Prostate gland (tissue), 2 donors: Measurements from ENCODE around the gene CELF4. TPM values are rescaled to one million over a fixed set of nuclear protein-coding genes. Genes with fewer than 3 reads are reported as not detected.
A peak's percentile ranks its signal among the peaks of the same experiment; 100 is the strongest.

Experiments
- DNase-seq: peaks from one replicate; pipeline ENCODE4 v3.0.0-alpha.2; 2019; ENCODE audit warnings: low spot score
- H3K27ac ChIP-seq, 2 donors: fragments of 200-600 bp; sonication (generic); 2 replicates each; pipeline ENCODE4 v1.5.1; 2017 to 2019
- H3K27me3 ChIP-seq: fragments of 200-600 bp; sonication (generic); replicated peaks from 2 replicates; pipeline ENCODE4 v1.5.1; 2019; ENCODE audit not compliant: insufficient read depth
- H3K36me3 ChIP-seq, 2 donors: fragments of 200-600 bp; sonication (generic); 1 replicate in 1 of 2; 2 replicates in 1 of 2; pipeline versions ENCODE4 v1.5.1 to v1.8.1; 2017 to 2019
- H3K4me1 ChIP-seq: fragments of 200-600 bp; sonication (generic); replicated peaks from 2 replicates; pipeline ENCODE4 v1.5.1; 2019
- H3K4me3 ChIP-seq, 2 donors: fragments of 200-600 bp; sonication (generic); 2 replicates each; pipeline ENCODE4 v1.5.1; 2017 to 2019
- H3K9me3 ChIP-seq: fragments of 200-600 bp; sonication (generic); 2 replicates; pipeline ENCODE4 v1.5.1; 2017
- CTCF ChIP-seq, 4 experiments: fragments of 200-600 bp in 2 of 4; fragments of 450-650 bp in 2 of 4; sonication (generic) in 2 of 4; IDR thresholded peaks; 1 replicate in 3 of 4; 2 replicates in 1 of 4; pipeline ENCODE4 v1.5.1; 2016 to 2019; ENCODE audit warnings: antibody characterized with exemption in 4 of 4, mild to moderate bottlenecking in 2 of 4, moderate library complexity in 2 of 4
- POLR2A ChIP-seq: fragments of 450-650 bp; IDR thresholded peaks from one replicate; pipeline ENCODE4 v1.6.1; 2016; ENCODE audit warnings: antibody characterized with exemption, mild to moderate bottlenecking
- POLR2AphosphoS5 ChIP-seq: sonication (generic); formaldehyde crosslinking; IDR thresholded peaks from one replicate; pipeline ENCODE4 v1.6.1; 2017; ENCODE audit warnings: antibody characterized with exemption
- WGBS: methylation state at CpG from one replicate; pipeline ENCODE4 v1.1.5; 2018; 5-methylcytosine and 5-hydroxymethylcytosine counted together
- intact Hi-C: fragments of 100-400 bp; cut with DNase I; formaldehyde crosslinking; loops from one replicate; pipeline ENCODE4 v1.14.2; 2022
- total RNA-seq, 2 donors: library from RNA; depleted of rRNA; stranded (reverse); fragments of >200 nt; gene quantifications; one replicate each; pipeline ENCODE4 v1.1.0, GENCODE V29; 2016

Gene CELF4
- total RNA-seq, 2 donors from 2014 or later = 7.8 to 8.5 TPM

GRCh38 chr18:37380546-37381110 is 185.0 kb downstream of the CELF4 start:
- H3K9me3 ChIP-seq = no peaks in the 10 kb centered on the region
- no peak for TF ChIP-seq POLR2AphosphoS5
- no peak for TF ChIP-seq POLR2A
- no peak for TF ChIP-seq CTCF (IDR thresholded peaks at IDR 0.05)
- H3K27me3 ChIP-seq = no peaks in the 10 kb centered on the region
- H3K27ac ChIP-seq = no peak overlapping the region
- intact Hi-C loops = no loop called here
- no peak for DNase-seq
- H3K4me1 ChIP-seq = no peaks in the 10 kb centered on the region
- H3K4me3 ChIP-seq = no peak overlapping the region
- no peaks in the 10 kb centered on the region for H3K36me3 ChIP-seq

GRCh38 chr18:37378336-37379010 is 187.1 kb downstream of the CELF4 start:
- H3K4me1 ChIP-seq = no peaks in the 10 kb centered on the region
- intact Hi-C loops = no loop called here
- WGBS = 68% methylated on average over 11 of the region's 11 CpGs

GRCh38 chr18:37375181-37375580 is 190.4 kb downstream of the CELF4 start:
- H3K36me3 ChIP-seq = no peaks in the 10 kb centered on the region
- TF ChIP-seq CTCF (IDR thresholded peaks at IDR 0.05) = no peak

More at GRCh38 chr18:37378336-37379010, 187.1 kb downstream of the CELF4 start:
- Histone ChIP-seq H3K9me3 (no peaks in the 10 kb centered on the region), H3K27me3 (no peaks in the 10 kb centered on the region), H3K36me3 (no peaks in the 10 kb centered on the region), H3K4me3 (no peak overlapping the region), H3K27ac (no peak overlapping the region)
- no peak for DNase-seq
- TF ChIP-seq CTCF (IDR thresholded peaks at IDR 0.05) (no peak), POLR2A (no peak), POLR2AphosphoS5 (no peak)

GRCh38 chr18:37368110-37368954 is 197.3 kb downstream of the CELF4 start:
- Histone ChIP-seq H3K27me3 (no peaks in the 10 kb centered on the region), H3K4me3 (no peak overlapping the region), H3K9me3 (no peaks in the 10 kb centered on the region), H3K36me3 (no peaks in the 10 kb centered on the region), H3K4me1 (no peaks in the 10 kb centered on the region), H3K27ac (no peak overlapping the region)
- TF ChIP-seq CTCF (IDR thresholded peaks at IDR 0.05) (no peak), POLR2A (no peak), POLR2AphosphoS5 (no peak)
- intact Hi-C loops = no loop called here
- WGBS = 30% methylated on average over 9 of the region's 10 CpGs
- peak; percentile 40 for DNase-seq

More at GRCh38 chr18:37375181-37375580, 190.4 kb downstream of the CELF4 start:
- 38% methylated on average over 7 of the region's 7 CpGs for WGBS
- H3K4me1 ChIP-seq = no peaks in the 10 kb centered on the region
- H3K4me3 ChIP-seq = no peak overlapping the region
- intact Hi-C loops = no loop called here
- DNase-seq = no peak
- no peak overlapping the region for H3K27ac ChIP-seq
- H3K27me3 ChIP-seq = no peaks in the 10 kb centered on the region
- no peaks in the 10 kb centered on the region for H3K9me3 ChIP-seq
